HCT116 (cell line): ENCODE measurements around the gene ARFGAP3. TPM values are rescaled to one million over a fixed set of nuclear protein-coding genes. Genes with fewer than 3 reads are reported as not detected.

Source experiments
- ATAC-seq: fragments of 200-7000 bp; cut with Tn5 transposase; 2 replicates; pipeline ENCODE4 v1.9.1; 2020; ENCODE audit warnings: mild to moderate bottlenecking, moderate library complexity
- BruUV-seq: library from RNA; stranded (reverse); fragments of 400-500 nt; replicated peaks from 2 replicates; lab custom pipeline; 2021; lab: Mats Ljungman, UMichigan
- CTCF ChIA-PET: fragments of 300-600 bp; sonication (Branson Sonifier 250); formaldehyde crosslinking; loops from one replicate; lab custom pipeline; 2021; ENCODE audit warnings: antibody characterized with exemption; lab: Charles Lee
- POLR2A ChIA-PET: fragments of 300-600, 350-600 bp; sonication (Branson Sonifier 250); formaldehyde crosslinking; loops from one replicate; lab custom pipeline; 2021; ENCODE audit warnings: antibody characterized with exemption; lab: Charles Lee
- RAD21 ChIA-PET, 2 experiments: fragments of 300-600 bp; sonication (Branson Sonifier 250); formaldehyde crosslinking; loops; one replicate each; lab custom pipeline; 2023; ENCODE audit warnings: low total read pairs in 2 of 2; ENCODE audit not compliant: uncharacterized antibody in 2 of 2, unreplicated experiment in 2 of 2, low non-redundant PET in 1 of 2; lab: Charles Lee
- DNase-seq: peaks from one replicate; pipeline ENCODE4 v3.0.0-alpha.2; 2010; ENCODE audit warnings: low read depth, low spot score
- H2AFZ ChIP-seq: fragments of 200-600 bp; shearing (Covaris generic), sonication (generic); 2 replicates; pipeline ENCODE4 v1.6.1; 2017; ENCODE audit warnings: low read depth, mixed run types, mixed read lengths, antibody characterized with exemption, low read length; ENCODE audit not compliant: poor library complexity, severe bottlenecking
- H3K27ac ChIP-seq: 2 replicates; pipeline ENCODE4 v1.5.1; 2012; ENCODE audit warnings: low read depth, low read length
- H3K27me3 ChIP-seq: fragments of 200-600 bp; sonication (generic); 2 replicates; pipeline ENCODE4 v1.6.1; 2016; ENCODE audit warnings: mixed run types, low read length, mixed read lengths; ENCODE audit not compliant: insufficient read depth
- H3K36me3 ChIP-seq, 2 experiments: fragments of 200-500 bp in 1 of 2; fragments of 200-600 bp in 1 of 2; sonication (Bioruptor generic) in 1 of 2; sonication (generic) in 1 of 2; 2 replicates each; pipeline versions ENCODE4 v1.5.1 to v1.6.1; 2014 to 2016; ENCODE audit warnings: low read length in 2 of 2, inconsistent platforms in 1 of 2, mixed read lengths in 1 of 2, mixed run types in 1 of 2; ENCODE audit not compliant: insufficient read depth in 2 of 2, control insufficient read depth in 1 of 2
- H3K4me1 ChIP-seq, 2 experiments: fragments of 200-600 bp in 1 of 2; sonication (generic) in 1 of 2; 2 replicates each; pipeline versions ENCODE4 v1.5.1 to v1.6.1; 2012 to 2017; ENCODE audit warnings: low read length in 2 of 2, inconsistent platforms in 1 of 2, mild to moderate bottlenecking in 1 of 2, mixed read lengths in 1 of 2, mixed run types in 1 of 2, moderate library complexity in 1 of 2; ENCODE audit not compliant: insufficient read depth in 2 of 2, control insufficient read depth in 1 of 2
- H3K4me2 ChIP-seq: fragments of 200-600 bp; sonication (generic); 2 replicates; pipeline ENCODE4 v1.6.1; 2017; ENCODE audit warnings: mixed run types, low read length, mixed read lengths
- H3K4me3 ChIP-seq, 2 experiments: fragments of 200-600 bp in 1 of 2; sonication (generic) in 1 of 2; replicated peaks in 1 of 2; 2 replicates each; pipeline ENCODE4 v1.5.1; 2011 to 2016; ENCODE audit warnings: low read length in 2 of 2, control low read depth in 1 of 2, low read depth in 1 of 2, mild to moderate bottlenecking in 1 of 2, mixed read lengths in 1 of 2, mixed run types in 1 of 2
- H3K79me2 ChIP-seq: fragments of 200-600 bp; sonication (generic); 2 replicates; pipeline ENCODE4 v1.6.1; 2017; ENCODE audit warnings: mild to moderate bottlenecking, mixed run types, low read length, moderate library complexity, mixed read lengths; ENCODE audit not compliant: insufficient read depth
- H3K9ac ChIP-seq: fragments of 200-600 bp; sonication (generic); 2 replicates; pipeline ENCODE4 v1.6.1; 2016; ENCODE audit warnings: low read length, mixed read lengths
- H3K9me2 ChIP-seq: fragments of 200-600 bp; sonication (generic), shearing (Covaris generic); 2 replicates; pipeline ENCODE4 v1.6.1; 2017; ENCODE audit warnings: mixed run types, mild to moderate bottlenecking, moderate library complexity; ENCODE audit not compliant: insufficient read depth
- H3K9me3 ChIP-seq, 2 experiments: fragments of 200-500 bp in 1 of 2; fragments of 200-600 bp in 1 of 2; sonication (Bioruptor generic) in 1 of 2; sonication (generic) in 1 of 2; 2 replicates each; pipeline ENCODE4 v1.6.1; 2014 to 2017; ENCODE audit warnings: low read length in 2 of 2, mixed read lengths in 2 of 2, inconsistent platforms in 1 of 2, low read depth in 1 of 2, mild to moderate bottlenecking in 1 of 2, mixed run types in 1 of 2, moderate library complexity in 1 of 2; ENCODE audit not compliant: control insufficient read depth in 1 of 2, insufficient read depth in 1 of 2
- H4K20me1 ChIP-seq: fragments of 200-600 bp; sonication (generic), shearing (Covaris generic); 2 replicates; pipeline ENCODE4 v1.6.1; 2017; ENCODE audit warnings: mixed run types, mild to moderate bottlenecking, moderate library complexity; ENCODE audit not compliant: insufficient read depth
- ATF3 ChIP-seq: IDR thresholded peaks from 2 replicates; pipeline ENCODE4 v1.6.1; 2012
- CTCF ChIP-seq, 3 experiments: fragments of 200-600 bp in 1 of 3; sonication (generic) in 1 of 3; IDR thresholded peaks in 2 of 3; conservative IDR thresholded peaks in 1 of 3; 2 replicates each; pipeline ENCODE4 v1.5.1; 2012 to 2017; ENCODE audit warnings: low read depth in 2 of 3, low read length in 2 of 3, antibody characterized with exemption in 1 of 3, borderline replicate concordance in 1 of 3, control low read depth in 1 of 3, mild to moderate bottlenecking in 1 of 3, mixed read lengths in 1 of 3, mixed run types in 1 of 3, moderate library complexity in 1 of 3; ENCODE audit not compliant: insufficient read depth in 1 of 3
- EGR1 ChIP-seq: IDR thresholded peaks from 2 replicates; pipeline ENCODE4 v1.6.1; 2012; ENCODE audit warnings: low read depth
- EZH2phosphoT487 ChIP-seq: fragments of 200-600 bp; IDR thresholded peaks from 2 replicates; pipeline ENCODE4 v1.6.1; 2018; ENCODE audit warnings: antibody characterized with exemption, borderline replicate concordance
- FOSL1 ChIP-seq: IDR thresholded peaks from 2 replicates; pipeline ENCODE4 v1.6.1; 2012; ENCODE audit warnings: low read depth
- JUND ChIP-seq: IDR thresholded peaks from 2 replicates; pipeline ENCODE4 v1.6.1; 2012
- MAX ChIP-seq: IDR thresholded peaks from 2 replicates; pipeline ENCODE4 v1.6.1; 2012
- POLR2AphosphoS5 ChIP-seq: IDR thresholded peaks from 2 replicates; pipeline ENCODE4 v1.6.1; 2011; ENCODE audit warnings: mild to moderate bottlenecking, low read depth, low read length, moderate library complexity
- SIN3A ChIP-seq: IDR thresholded peaks from 2 replicates; pipeline ENCODE4 v1.6.1; 2012; ENCODE audit warnings: low read depth
- SP1 ChIP-seq: IDR thresholded peaks from 2 replicates; pipeline ENCODE4 v1.6.1; 2012; ENCODE audit warnings: low read depth
- SRF ChIP-seq: IDR thresholded peaks from 2 replicates; pipeline ENCODE4 v1.6.1; 2012; ENCODE audit warnings: low read depth
- ZBTB33 ChIP-seq: IDR thresholded peaks from 2 replicates; pipeline ENCODE4 v1.6.1; 2011; ENCODE audit warnings: mild to moderate bottlenecking, low read length, moderate library complexity; ENCODE audit not compliant: insufficient replicate concordance; ENCODE audit errors: extremely low read depth
- ZNF274 ChIP-seq: fragments of 200-500 bp; sonication (Bioruptor generic); IDR thresholded peaks from 2 replicates; pipeline ENCODE4 v1.6.1; 2014; ENCODE audit warnings: mild to moderate bottlenecking, low read depth, low read length, inconsistent platforms
- intact Hi-C: fragments of 100-400 bp; cut with micrococcal nuclease; formaldehyde crosslinking; loops from 2 replicates; pipeline ENCODE4 v1.10.0; 2022
- total RNA-seq: library from RNA; stranded (reverse); gene quantifications from one replicate; pipeline ENCODE4 v1.2.1, GENCODE V29; 2021; ENCODE audit not compliant: unreplicated experiment

ARFGAP3 gene
- total RNA-seq, 1 experiment from 2014 or later: 15.4 TPM

GRCh38 chr22:42799061-42799460 lies 58.0 kb downstream of the ARFGAP3 start:
- CTCF ChIA-PET: no interaction called here
- no peak for DNase-seq
- Histone ChIP-seq H4K20me1 (no peaks in the 10 kb centered on the region), H2AFZ (no peak overlapping the region), H3K4me2 (no peak overlapping the region), H3K4me1 (peaks cover 0 to 7% of the 10 kb centered on the region in 2 experiments; a peak in 1 of 4 replicates), H3K27ac (no peak overlapping the region), H3K36me3 (peaks cover 2 to 3% of the 10 kb centered on the region in 2 experiments; a peak in 1 of 4 replicates), H3K9ac (no peak overlapping the region), H3K9me3 (no peaks in the 10 kb centered on the region), H3K9me2 (no peaks in the 10 kb centered on the region), H3K79me2 (no peaks in the 10 kb centered on the region), H3K4me3 (no peak overlapping the region), H3K27me3 (no peaks in the 10 kb centered on the region)
- no peak for TF ChIP-seq ZNF274
- TF ChIP-seq FOSL1: no peak
- TF ChIP-seq SP1: no peak
- no peak for TF ChIP-seq MAX
- no peak for TF ChIP-seq EZH2phosphoT487
- no peak for TF ChIP-seq EGR1
- TF ChIP-seq CTCF (IDR thresholded peaks at IDR 0.05 in 2 of 3, conservative IDR thresholded peaks at IDR 0.05 in 1 of 3; ENCODE audit: borderline replicate concordance in 1 of 3, insufficient read depth in 1 of 3, low read depth in 2 of 3, low read length in 2 of 3): no peak
- no peak for TF ChIP-seq JUND
- TF ChIP-seq SIN3A: no peak
- no peak for TF ChIP-seq POLR2AphosphoS5
- TF ChIP-seq SRF: no peak
- no peak for TF ChIP-seq ATF3
- TF ChIP-seq ZBTB33: no peak
- no peak for ATAC-seq
- BruUV-seq: no TSS peak
- POLR2A ChIA-PET: no interaction called here
- RAD21 ChIA-PET: no interaction called here
- intact Hi-C loops: no loop called here
